ENCODE measurements around the gene WDR75. TPM values are rescaled to one million over a fixed set of nuclear protein-coding genes. Genes with fewer than 3 reads are reported as not detected.

WDR75 gene
- total RNA-seq, 1 donor from 2014 or later: 5.3 TPM

- H3K4me3 ChIP-seq: no peak overlapping the region
- H3K27ac ChIP-seq: peak overlapping the region; percentile 74 to 76
- no peaks in the 10 kb centered on the region for H3K27me3 ChIP-seq
- no peaks in the 10 kb centered on the region for H3K9me3 ChIP-seq
- DNase-seq (ENCODE audit: low spot score in 2 of 2): no peak
- H3K4me1 ChIP-seq: peaks cover 0 to 19% of the 10 kb centered on the region in 2 donors
- no peaks in the 10 kb centered on the region for H3K36me3 ChIP-seq
- peak; percentile 67 to 75 (median 72) for TF ChIP-seq CTCF (IDR thresholded peaks at IDR 0.05)
- intact Hi-C loops (cut with DNase I): loop anchor here (1.0 to 10.0 kb wide), 8 partner anchors 125 to 1830 kb away; no protein-coding TSS in a partner anchor
Observed at GRCh38 chr2:189412330-189412953, 28.8 kb upstream of the WDR75 start.

GRCh38 chr2:189413249-189413648, 28.0 kb upstream of the WDR75 start:
- no peak for TF ChIP-seq CTCF (IDR thresholded peaks at IDR 0.05)
- no peak overlapping the region for H3K27ac ChIP-seq
- DNase-seq (ENCODE audit: low spot score in 2 of 2): no peak
- no peaks in the 10 kb centered on the region for H3K9me3 ChIP-seq
- no peak overlapping the region for H3K4me3 ChIP-seq
- no peaks in the 10 kb centered on the region for H3K27me3 ChIP-seq
- intact Hi-C loops (cut with DNase I): loop anchor here (5.0 to 10.0 kb wide), 7 partner anchors 126 to 1831 kb away; no protein-coding TSS in a partner anchor
- H3K4me1 ChIP-seq: peaks cover 0 to 15% of the 10 kb centered on the region in 2 donors
- H3K36me3 ChIP-seq: no peaks in the 10 kb centered on the region

GRCh38 chr2:189421644-189422043, 19.6 kb upstream of the WDR75 start:
- TF ChIP-seq CTCF (IDR thresholded peaks at IDR 0.05): no peak

DNA sequence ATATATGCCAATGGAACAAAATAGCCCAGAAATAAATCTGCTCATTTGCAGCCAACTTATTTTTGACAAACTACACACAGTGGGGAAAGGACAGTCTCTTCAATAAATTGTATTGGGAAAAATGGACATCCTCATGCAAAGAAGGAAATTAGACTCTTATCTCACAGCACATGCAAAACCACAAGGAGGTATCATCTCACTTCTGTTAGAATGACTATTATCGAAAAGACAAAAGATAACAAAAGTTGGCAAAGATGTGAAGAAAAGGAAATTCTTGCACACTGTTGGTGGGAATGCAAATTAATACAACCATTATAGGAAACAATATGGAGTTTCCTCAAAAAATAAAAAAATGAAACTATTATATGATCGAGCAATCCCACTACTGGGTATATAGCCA, 16.3 kb upstream of the WDR75 start:
- no peaks in the 10 kb centered on the region for H3K36me3 ChIP-seq

More at GRCh38 chr2:189421644-189422043, 19.6 kb upstream of the WDR75 start:
- H3K36me3 ChIP-seq: no peaks in the 10 kb centered on the region
- no peak overlapping the region for H3K4me3 ChIP-seq
- no peak for DNase-seq (ENCODE audit: low spot score in 2 of 2)
- H3K27me3 ChIP-seq: no peaks in the 10 kb centered on the region
- H3K9me3 ChIP-seq: no peaks in the 10 kb centered on the region
- no peak overlapping the region for H3K27ac ChIP-seq
- intact Hi-C loops (cut with DNase I): no loop called here
- no peaks in the 10 kb centered on the region for H3K4me1 ChIP-seq

DNA sequence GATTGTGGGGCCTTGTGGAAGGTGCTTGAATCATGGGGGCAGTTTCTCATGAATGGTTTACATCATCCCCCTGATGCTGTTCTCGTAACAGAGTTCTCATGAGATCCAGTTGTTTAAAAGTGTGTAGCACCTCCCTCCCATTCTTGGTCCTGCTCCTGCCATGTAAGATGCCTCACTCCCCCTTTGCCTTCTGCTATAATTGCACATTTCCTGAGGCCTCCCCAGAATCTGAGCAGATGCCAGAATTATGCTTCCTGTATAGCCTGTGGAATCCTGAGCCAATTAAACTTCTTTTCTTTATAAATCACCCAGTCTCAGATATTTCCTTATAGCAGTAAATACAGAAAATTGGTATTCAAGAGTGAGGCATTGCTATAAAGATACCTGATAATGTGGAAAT, 15.6 kb upstream of the WDR75 start:
- DNase-seq (ENCODE audit: low spot score in 2 of 2): no peak
- Histone ChIP-seq H3K27ac (no peak overlapping the region), H3K4me3 (no peak overlapping the region), H3K36me3 (no peaks in the 10 kb centered on the region), H3K9me3 (no peaks in the 10 kb centered on the region), H3K4me1 (no peaks in the 10 kb centered on the region), H3K27me3 (no peaks in the 10 kb centered on the region)
- no peak for TF ChIP-seq CTCF (IDR thresholded peaks at IDR 0.05)
- intact Hi-C loops (cut with DNase I): no loop called here

More for the DNA sequence above, 16.3 kb upstream of the WDR75 start:
- TF ChIP-seq CTCF (IDR thresholded peaks at IDR 0.05): no peak
- Histone ChIP-seq H3K4me1 (no peaks in the 10 kb centered on the region), H3K9me3 (no peaks in the 10 kb centered on the region), H3K4me3 (no peak overlapping the region), H3K27me3 (no peaks in the 10 kb centered on the region), H3K27ac (no peak overlapping the region)
- intact Hi-C loops (cut with DNase I): no loop called here
- DNase-seq (ENCODE audit: low spot score in 2 of 2): no peak

Measured in ascending aorta (tissue), 2 donors.